H1 (cell line): Measurements from ENCODE around the gene SPSB2. TPM values are rescaled to one million over a fixed set of nuclear protein-coding genes. Genes with fewer than 3 reads are reported as not detected.

ENCODE experiments used
- SIN3A ChIP-seq, 2 experiments: IDR thresholded peaks in 1 of 2; conservative IDR thresholded peaks in 1 of 2; 2 replicates each; pipeline ENCODE4 v1.6.1; 2011 to 2012; ENCODE audit warnings: low read length in 2 of 2, improper control_type of control experiment in 1 of 2, low read depth in 1 of 2, mild to moderate bottlenecking in 1 of 2
- polyA plus RNA-seq, 7 experiments: library from polyadenylated mRNA; depleted of rRNA in 3 of 7; stranded (reverse) in 5 of 7; unstranded in 2 of 7; fragments of >200 nt in 5 of 7; fragments of 200-250 nt in 2 of 7; gene quantifications; 1 replicate in 5 of 7; 2 replicates in 1 of 7; 4 replicates in 1 of 7; pipeline versions ENCODE4 v1.2.1 to v1.2.3, GENCODE V29; 2011 to 2013; ENCODE audit warnings: missing spikeins in 2 of 7, mixed read lengths in 2 of 7
- total RNA-seq: library from RNA; stranded (reverse); fragmentation: NEBNext Ultra II Directional; extraction: Animal tissue kit (Norgen Biotek cat#: 25700); gene quantifications from 2 replicates; pipeline ENCODE4 v1.2.1, GENCODE V29; 2021

The SPSB2 gene
- total and polyA plus RNA-seq, 2 of the 8 experiments (the other 6 are each of a cell fraction or from before 2014, with no cell fraction given), result 13.0 to 23.2 TPM

- no peak for TF ChIP-seq SIN3A (conservative IDR thresholded peaks at IDR 0.05 in 1 of 2, IDR thresholded peaks at IDR 0.05 in 1 of 2; ENCODE audit: low read depth in 1 of 2, low read length in 2 of 2)
- TF ChIP-seq, all 59 proteins: peak for 0
Measured at GRCh38 chr12:6834873-6835272, 38.2 kb downstream of the SPSB2 start (continued).
